H1 (cell line): Measurements from ENCODE around the gene PRKN. TPM values are rescaled to one million over a fixed set of nuclear protein-coding genes. Genes with fewer than 3 reads are reported as not detected.

Source experiments
- CTCF ChIA-PET: fragments of 300-600 bp; sonication (Branson Sonifier 250); formaldehyde crosslinking; loops from one replicate; lab custom pipeline; 2021; ENCODE audit not compliant: partially characterized antibody; lab: Charles Lee
- POLR2A ChIA-PET: fragments of 300-600 bp; sonication (Branson Sonifier 250); formaldehyde crosslinking; loops from one replicate; lab custom pipeline; 2021; ENCODE audit warnings: inconsistent platforms; ENCODE audit not compliant: partially characterized antibody; lab: Charles Lee
- DNase-seq, 2 experiments: peaks; one replicate each; pipeline versions ENCODE4 v3.0.0 to v3.0.0-alpha.2; 2010 to 2022; ENCODE audit warnings: low spot score in 2 of 2, low read depth in 1 of 2, mixed read lengths in 1 of 2
- FAIRE-seq: peaks from 2 replicates; lab custom pipeline; 2011; peaks lifted over from hg19 to GRCh38; lab: Jason Lieb, UNC
- H2AFZ ChIP-seq: 2 replicates; pipeline ENCODE4 v1.8.1; 2012; ENCODE audit warnings: low read length, inconsistent platforms
- H2AK5ac ChIP-seq: 2 replicates; pipeline ENCODE4 v1.6.1; 2013; ENCODE audit warnings: low read depth, low read length
- H2BK120ac ChIP-seq: replicated peaks from 2 replicates; pipeline ENCODE3; 2013; ENCODE audit warnings: low read depth, low read length, inconsistent platforms
- H2BK12ac ChIP-seq: 2 replicates; pipeline ENCODE4 v1.6.1; 2013; ENCODE audit warnings: low read depth, low read length
- H2BK15ac ChIP-seq: 2 replicates; pipeline ENCODE4 v1.6.1; 2013; ENCODE audit warnings: low read length
- H2BK20ac ChIP-seq: 2 replicates; pipeline ENCODE4 v1.6.1; 2013; ENCODE audit warnings: low read length
- H2BK5ac ChIP-seq: 2 replicates; pipeline ENCODE4 v1.6.1; 2013; ENCODE audit warnings: low read depth, low read length
- H3K14ac ChIP-seq: 2 replicates; pipeline ENCODE4 v1.6.1; 2013; ENCODE audit warnings: inconsistent platforms; ENCODE audit not compliant: insufficient read length
- H3K18ac ChIP-seq: 2 replicates; pipeline ENCODE4 v1.6.1; 2013; ENCODE audit warnings: low read length; ENCODE audit errors: extremely low read depth
- H3K23ac ChIP-seq: 2 replicates; pipeline ENCODE4 v1.6.1; 2013; ENCODE audit warnings: inconsistent platforms; ENCODE audit not compliant: insufficient read length
- H3K23me2 ChIP-seq: 2 replicates; pipeline ENCODE4 v1.6.1; 2013; ENCODE audit warnings: low read depth, low read length
- H3K27ac ChIP-seq: 2 replicates; pipeline ENCODE4 v1.6.1; 2011; ENCODE audit warnings: low read depth, low read length, inconsistent platforms
- H3K27me3 ChIP-seq, 4 experiments: replicated peaks in 1 of 4; 1 replicate in 1 of 4; 2 replicates in 3 of 4; pipeline versions ENCODE4 v1.6.1 to v1.8.1; 2011 to 2013; ENCODE audit warnings: low read length in 3 of 4, mild to moderate bottlenecking in 3 of 4, inconsistent platforms in 2 of 4, mixed read lengths in 2 of 4, moderate library complexity in 1 of 4; ENCODE audit not compliant: control insufficient read depth in 3 of 4, insufficient read depth in 3 of 4; ENCODE audit errors: extremely low read depth in 1 of 4
- H3K36me3 ChIP-seq, 4 experiments: 2 replicates each; pipeline versions ENCODE4 v1.6.1 to v1.8.1; 2011 to 2013; ENCODE audit warnings: mild to moderate bottlenecking in 4 of 4, low read length in 3 of 4, moderate library complexity in 2 of 4, control low read depth in 1 of 4, inconsistent platforms in 1 of 4; ENCODE audit not compliant: insufficient read depth in 4 of 4, control insufficient read depth in 2 of 4
- H3K4ac ChIP-seq: replicated peaks from 2 replicates; pipeline ENCODE3; 2013; ENCODE audit warnings: low read length, low read depth, mixed read lengths, inconsistent platforms; ENCODE audit not compliant: insufficient read length
- H3K4me1 ChIP-seq, 4 experiments: replicated peaks in 1 of 4; 1 replicate in 1 of 4; 2 replicates in 3 of 4; pipeline versions ENCODE4 v1.6.1 to v1.8.1; 2011 to 2013; ENCODE audit warnings: low read length in 3 of 4, inconsistent platforms in 2 of 4, mixed read lengths in 1 of 4; ENCODE audit not compliant: insufficient read depth in 4 of 4, control insufficient read depth in 3 of 4
- H3K4me2 ChIP-seq, 2 experiments: 2 replicates each; pipeline versions ENCODE4 v1.6.1 to v1.8.1; 2011 to 2013; ENCODE audit warnings: low read depth in 2 of 2, low read length in 2 of 2, control low read depth in 1 of 2, inconsistent platforms in 1 of 2, mild to moderate bottlenecking in 1 of 2; ENCODE audit not compliant: insufficient read depth in 1 of 2
- H3K4me3 ChIP-seq, 4 experiments: fragments of 200-600, 300-600 bp in 1 of 4; sonication (generic), shearing (Covaris generic), sonication (Bioruptor Twin) in 1 of 4; 2 replicates each; pipeline versions ENCODE4 v1.5.1 to v1.8.1; 2011 to 2016; ENCODE audit warnings: low read length in 4 of 4, low read depth in 3 of 4, control low read depth in 2 of 4, inconsistent platforms in 2 of 4, mild to moderate bottlenecking in 2 of 4, mixed read lengths in 1 of 4, moderate library complexity in 1 of 4; ENCODE audit not compliant: insufficient read depth in 2 of 4; ENCODE audit errors: extremely low read depth in 1 of 4
- H3K56ac ChIP-seq: replicated peaks from 2 replicates; pipeline ENCODE3; 2013; ENCODE audit warnings: low read depth, mild to moderate bottlenecking, mixed read lengths, low read length, inconsistent platforms; ENCODE audit not compliant: insufficient read length
- H3K79me1 ChIP-seq: 2 replicates; pipeline ENCODE4 v1.6.1; 2013; ENCODE audit warnings: low read depth, low read length, control low read depth
- H3K79me2 ChIP-seq, 2 experiments: 2 replicates each; pipeline versions ENCODE4 v1.6.1 to v1.8.1; 2012 to 2013; ENCODE audit warnings: low read length in 2 of 2, mild to moderate bottlenecking in 2 of 2, inconsistent platforms in 1 of 2; ENCODE audit not compliant: insufficient read depth in 2 of 2, control insufficient read depth in 1 of 2
- H3K9ac ChIP-seq, 4 experiments: replicated peaks in 1 of 4; 1 replicate in 1 of 4; 2 replicates in 3 of 4; pipeline versions ENCODE4 v1.6.1 to v1.8.1; 2011 to 2013; ENCODE audit warnings: low read depth in 3 of 4, low read length in 3 of 4, control low read depth in 2 of 4, mild to moderate bottlenecking in 2 of 4, moderate library complexity in 2 of 4, inconsistent platforms in 1 of 4; ENCODE audit errors: extremely low read depth in 1 of 4
- H3K9me3 ChIP-seq, 2 experiments: 2 replicates each; pipeline versions ENCODE4 v1.6.1 to v1.8.1; 2012 to 2013; ENCODE audit warnings: mild to moderate bottlenecking in 2 of 2, moderate library complexity in 2 of 2, control low read depth in 1 of 2, inconsistent platforms in 1 of 2, low read depth in 1 of 2, low read length in 1 of 2, mixed read lengths in 1 of 2; ENCODE audit not compliant: insufficient read depth in 2 of 2
- H4K20me1 ChIP-seq, 2 experiments: replicated peaks in 1 of 2; 2 replicates each; pipeline versions ENCODE3 to v1.8.1; 2011 to 2013; ENCODE audit warnings: inconsistent platforms in 2 of 2, low read length in 2 of 2, mild to moderate bottlenecking in 1 of 2; ENCODE audit not compliant: insufficient read depth in 2 of 2, control insufficient read depth in 1 of 2
- H4K5ac ChIP-seq: 2 replicates; pipeline ENCODE4 v1.6.1; 2013; ENCODE audit warnings: low read length, low read depth, mixed read lengths, inconsistent platforms; ENCODE audit not compliant: insufficient read length
- H4K8ac ChIP-seq: 2 replicates; pipeline ENCODE4 v1.8.0; 2013; ENCODE audit warnings: mild to moderate bottlenecking, moderate library complexity, low read length, inconsistent platforms; ENCODE audit not compliant: insufficient read depth; ENCODE audit errors: extremely low read depth
- H4K91ac ChIP-seq: replicated peaks from 2 replicates; pipeline ENCODE3; 2013; ENCODE audit warnings: low read length, mixed read lengths, inconsistent platforms; ENCODE audit not compliant: insufficient read length
- RXRA ChIP-seq: IDR thresholded peaks from 2 replicates; pipeline ENCODE4 v1.6.1; 2011; ENCODE audit warnings: low read depth, mild to moderate bottlenecking, low read length, moderate library complexity; ENCODE audit not compliant: insufficient read depth
- WGBS, 2 experiments: shearing (Covaris generic) in 1 of 2; methylation state at CpG; one replicate each; pipeline versions ENCODE4 v1.1.6 to v1.1.7; 2013 to 2015; ENCODE audit warnings: low lambda C conversion rate in 2 of 2, mixed read lengths in 2 of 2, inconsistent platforms in 1 of 2, low coverage in 1 of 2, missing lambda C conversion rate in 1 of 2; ENCODE audit not compliant: insufficient replicate concordance in 2 of 2, insufficient coverage in 1 of 2, insufficient read length in 1 of 2; ENCODE audit errors: extremely low coverage in 1 of 2, missing lambda C conversion rate in 1 of 2; 5-methylcytosine and 5-hydroxymethylcytosine counted together
- polyA plus RNA-seq, 7 experiments: library from polyadenylated mRNA; depleted of rRNA in 3 of 7; stranded (reverse) in 5 of 7; unstranded in 2 of 7; fragments of >200 nt in 5 of 7; fragments of 200-250 nt in 2 of 7; gene quantifications; 1 replicate in 5 of 7; 2 replicates in 1 of 7; 4 replicates in 1 of 7; pipeline versions ENCODE4 v1.2.1 to v1.2.3, GENCODE V29; 2011 to 2013; ENCODE audit warnings: missing spikeins in 2 of 7, mixed read lengths in 2 of 7
- total RNA-seq: library from RNA; stranded (reverse); fragmentation: NEBNext Ultra II Directional; extraction: Animal tissue kit (Norgen Biotek cat#: 25700); gene quantifications from 2 replicates; pipeline ENCODE4 v1.2.1, GENCODE V29; 2021

Gene PRKN
- total and polyA plus RNA-seq, 2 of the 8 experiments (the other 6 are each of a cell fraction or from before 2014, with no cell fraction given), result 0.13 to 0.29 TPM

- ChIA-PET CTCF (interaction anchor here (0.8 to 7.6 kb wide), 6 partner anchors 12 to 135 kb away, joined by 3 to 86 read pairs (median 4); no protein-coding TSS in a partner anchor), POLR2A (no interaction called here)
- Histone ChIP-seq H4K91ac (no peak overlapping the region), H3K36me3 (no peaks in the 10 kb centered on the region), H3K23ac (no peak overlapping the region), H3K27me3 (no peaks in the 10 kb centered on the region), H3K4me2 (no peak overlapping the region), H2BK12ac (no peak overlapping the region), H2BK20ac (no peak overlapping the region), H2BK120ac (no peak overlapping the region), H3K4me1 (peaks cover 0 to 4% (median under 1%) of the 10 kb centered on the region in 4 experiments; a peak in 3 of 7 replicates), H3K9me3 (peaks cover 2 to 8% of the 10 kb centered on the region in 2 experiments; a peak in 2 of 4 replicates), H3K79me2 (no peaks in the 10 kb centered on the region), H4K20me1 (no peaks in the 10 kb centered on the region), H2AK5ac (no peak overlapping the region), H4K8ac (no peak overlapping the region), H3K27ac (no peak overlapping the region), H2BK5ac (no peak overlapping the region), H3K14ac (no peak overlapping the region), H3K4ac (no peak overlapping the region), H4K5ac (no peak overlapping the region), H2BK15ac (no peak overlapping the region), H2AFZ (no peak overlapping the region; the same call in 1 of the 2 replicates), H3K18ac (no peak overlapping the region; the same call in none of the 2 replicates), H3K9ac (no peak overlapping the region), H3K23me2 (peaks cover 10% of the 10 kb centered on the region; the same call in 1 of the 2 replicates), H3K79me1 (no peaks in the 10 kb centered on the region), H3K4me3 (no peak overlapping the region), H3K56ac (no peak overlapping the region)
- FAIRE-seq, result no peak
- WGBS, 2 experiments, result 91% methylated on average over 10 of the region's 17 CpGs; no CpG with 5 or more reads in 1 of the 2 experiments
- DNase-seq, result no peak
- TF ChIP-seq RXRA, result no peak
Measured at GRCh38 chr6:161415302-161415855, 1312.2 kb downstream of the PRKN start.
